GM23338 (cell line): ENCODE data around the gene SH3D19.

Experiments used
- CREB1 ChIP-seq: fragments of 250-450 bp; sonication (Bioruptor Pico); IDR thresholded peaks from 2 replicates; pipeline ENCODE4 v1.5.0; 2020; ENCODE audit warnings: low read depth, mild to moderate bottlenecking, moderate library complexity
- CTCF ChIP-seq, 2 experiments: fragments of 200-600 bp in 1 of 2; sonication (generic) in 1 of 2; conservative IDR thresholded peaks; 2 replicates each; pipeline versions ENCODE4 v1.5.1 to v1.6.1; 2016 to 2017; ENCODE audit warnings: antibody characterized with exemption in 2 of 2, low read depth in 2 of 2, mild to moderate bottlenecking in 2 of 2, moderate library complexity in 1 of 2
- EZH2 ChIP-seq: fragments of 200-600 bp; sonication (generic); IDR thresholded peaks from one replicate; pipeline ENCODE4 v1.8.0; 2017; ENCODE audit warnings: antibody characterized with exemption, mild to moderate bottlenecking, low read depth; ENCODE audit not compliant: unreplicated experiment
- EZH2phosphoT487 ChIP-seq: fragments of 200-600 bp; sonication (generic); IDR thresholded peaks from one replicate; pipeline ENCODE4 v1.8.1; 2018; ENCODE audit warnings: antibody characterized with exemption; ENCODE audit not compliant: unreplicated experiment
- POLR2AphosphoS5 ChIP-seq: IDR thresholded peaks from 2 replicates; pipeline ENCODE4 v1.6.1; 2016; ENCODE audit warnings: antibody characterized with exemption, low read depth
- REST ChIP-seq: IDR thresholded peaks from one replicate; pipeline ENCODE4 v1.6.1; 2018; ENCODE audit warnings: antibody characterized with exemption; ENCODE audit not compliant: unreplicated experiment
- ZNF331 ChIP-seq: fragments of 250-450 bp; sonication (Bioruptor Pico); IDR thresholded peaks from 2 replicates; pipeline ENCODE4 v1.5.0; 2020; ENCODE audit warnings: low read depth, mild to moderate bottlenecking, moderate library complexity

- TF ChIP-seq CTCF (conservative IDR thresholded peaks at IDR 0.05; ENCODE audit: low read depth in 2 of 2): no peak
- no peak for TF ChIP-seq POLR2AphosphoS5
- no peak for TF ChIP-seq REST
- no peak for TF ChIP-seq CREB1 (CRISPR knock-in tag)
- TF ChIP-seq EZH2: no peak
- no peak for TF ChIP-seq EZH2phosphoT487
- TF ChIP-seq ZNF331 (CRISPR knock-in tag): no peak
These were observed 108.1 kb downstream of the SH3D19 start for GRCh38 chr4:151217326-151217725.
